GM23338 (cell line): Measurements from ENCODE around the gene ARHGAP4. TPM values are rescaled to one million over a fixed set of nuclear protein-coding genes. Genes with fewer than 3 reads are reported as not detected.

Experiments
- ATAC-seq: fragments of 200-7000 bp; cut with Tn5 transposase; 3 replicates; pipeline ENCODE4 v1.9.1; 2020
- DNase-seq: peaks from one replicate; pipeline ENCODE4 v3.0.0-alpha.2; 2015; ENCODE audit warnings: low spot score
- H2AFZ ChIP-seq: fragments of 200-600 bp; sonication (generic); 2 replicates; pipeline ENCODE4 v1.8.0; 2016; ENCODE audit warnings: antibody characterized with exemption, mild to moderate bottlenecking, moderate library complexity
- H3F3A ChIP-seq: fragments of 200-600 bp; sonication (generic); replicated peaks from 2 replicates; pipeline ENCODE4 v1.8.0; 2017; ENCODE audit warnings: antibody characterized with exemption, mixed run types, low read depth
- H3K27ac ChIP-seq: fragments of 200-600 bp; sonication (generic); 2 replicates; pipeline ENCODE4 v1.6.1; 2016; ENCODE audit warnings: low read depth
- H3K27me3 ChIP-seq: fragments of 200-600 bp; sonication (generic); 2 replicates; pipeline ENCODE4 v1.8.0; 2016; ENCODE audit warnings: mild to moderate bottlenecking, mixed run types, moderate library complexity; ENCODE audit not compliant: insufficient read depth
- H3K36me3 ChIP-seq: fragments of 200-600 bp; sonication (generic); 2 replicates; pipeline ENCODE4 v1.8.0; 2016; ENCODE audit warnings: mild to moderate bottlenecking; ENCODE audit not compliant: insufficient read depth
- H3K4me1 ChIP-seq: fragments of 200-600 bp; sonication (generic); 2 replicates; pipeline ENCODE4 v1.8.0; 2016; ENCODE audit warnings: mild to moderate bottlenecking, moderate library complexity; ENCODE audit not compliant: insufficient read depth
- H3K4me2 ChIP-seq: fragments of 200-600 bp; sonication (generic); 2 replicates; pipeline ENCODE4 v1.7.1; 2017; ENCODE audit warnings: mixed run types
- H3K4me3 ChIP-seq: fragments of 200-600 bp; sonication (generic); 2 replicates; pipeline ENCODE4 v1.6.1; 2016; ENCODE audit warnings: mixed run types
- H3K79me2 ChIP-seq: fragments of 200-600 bp; sonication (generic); replicated peaks from 2 replicates; pipeline ENCODE4 v1.8.0; 2017; ENCODE audit warnings: mild to moderate bottlenecking; ENCODE audit not compliant: insufficient read depth
- H3K9me2 ChIP-seq: fragments of 200-600 bp; sonication (generic); 2 replicates; pipeline ENCODE4 v1.8.0; 2017; ENCODE audit not compliant: insufficient read depth
- H4K20me1 ChIP-seq: fragments of 200-600 bp; sonication (generic); replicated peaks from 2 replicates; pipeline ENCODE4 v1.8.0; 2017; ENCODE audit warnings: mild to moderate bottlenecking; ENCODE audit not compliant: insufficient read depth
- H3K27ac Mint-ChIP-seq: 2 replicates; pipeline ENCODE4 v1.8.0; 2020; ENCODE audit warnings: inconsistent platforms, mild to moderate bottlenecking, moderate library complexity, mixed read lengths
- H3K27me3 Mint-ChIP-seq: 3 replicates; pipeline ENCODE4 v1.8.0; 2022; ENCODE audit warnings: low read depth, mild to moderate bottlenecking, moderate library complexity, mixed read lengths, inconsistent platforms; ENCODE audit not compliant: insufficient read depth, poor library complexity
- H3K36me3 Mint-ChIP-seq: 3 replicates; pipeline ENCODE4 v1.8.0; 2021; ENCODE audit warnings: low read depth, mild to moderate bottlenecking, inconsistent platforms, moderate library complexity, mixed read lengths
- H3K4me1 Mint-ChIP-seq: 3 replicates; pipeline ENCODE4 v1.8.0; 2020; ENCODE audit warnings: mild to moderate bottlenecking, inconsistent platforms, mixed read lengths
- H3K4me3 Mint-ChIP-seq: 3 replicates; pipeline ENCODE4 v1.8.0; 2021; ENCODE audit warnings: moderate library complexity, mild to moderate bottlenecking, inconsistent platforms, mixed read lengths
- H3K9me3 Mint-ChIP-seq: 3 replicates; pipeline ENCODE4 v1.8.0; 2020; ENCODE audit warnings: moderate library complexity, mild to moderate bottlenecking, inconsistent platforms, mixed read lengths
- CREB1 ChIP-seq: fragments of 250-450 bp; sonication (Bioruptor Pico); IDR thresholded peaks from 2 replicates; pipeline ENCODE4 v1.5.0; 2020; ENCODE audit warnings: low read depth, mild to moderate bottlenecking, moderate library complexity
- EZH2 ChIP-seq: fragments of 200-600 bp; sonication (generic); IDR thresholded peaks from one replicate; pipeline ENCODE4 v1.8.0; 2017; ENCODE audit warnings: antibody characterized with exemption, mild to moderate bottlenecking, low read depth; ENCODE audit not compliant: unreplicated experiment
- EZH2phosphoT487 ChIP-seq: fragments of 200-600 bp; sonication (generic); IDR thresholded peaks from one replicate; pipeline ENCODE4 v1.8.1; 2018; ENCODE audit warnings: antibody characterized with exemption; ENCODE audit not compliant: unreplicated experiment
- POLR2AphosphoS5 ChIP-seq: IDR thresholded peaks from 2 replicates; pipeline ENCODE4 v1.6.1; 2016; ENCODE audit warnings: antibody characterized with exemption, low read depth
- STAT1 ChIP-seq: IDR thresholded peaks from one replicate; pipeline ENCODE4 v1.6.1; 2016; ENCODE audit warnings: antibody characterized with exemption; ENCODE audit not compliant: unreplicated experiment
- ZNF114 ChIP-seq: fragments of 250-450 bp; sonication (Bioruptor Pico); IDR thresholded peaks from 2 replicates; pipeline ENCODE4 v1.5.0; 2020; ENCODE audit warnings: mild to moderate bottlenecking, moderate library complexity
- ZNF331 ChIP-seq: fragments of 250-450 bp; sonication (Bioruptor Pico); IDR thresholded peaks from 2 replicates; pipeline ENCODE4 v1.5.0; 2020; ENCODE audit warnings: low read depth, mild to moderate bottlenecking, moderate library complexity
- polyA plus RNA-seq: library from polyadenylated mRNA; unstranded; fragments of >200 nt; fragmentation: Nextera tagmentation; extraction: Ambion mirVana; gene quantifications from 2 replicates; pipeline ENCODE4 v1.2.1, GENCODE V29; 2016
- total RNA-seq: library from RNA; depleted of rRNA; stranded (reverse); fragments of >200 nt; shearing (Covaris generic); gene quantifications from 2 replicates; pipeline ENCODE4 v1.2.3, GENCODE V29; 2014
- TF ChIP-seq, protein P1 (sequence below): IDR thresholded peaks from one replicate; pipeline ENCODE4 v1.6.1; 2018; ENCODE audit warnings: antibody characterized with exemption; ENCODE audit not compliant: unreplicated experiment
- TF ChIP-seq, protein P2 (sequence below): IDR thresholded peaks from 2 replicates; pipeline ENCODE4 v1.6.1; 2016; ENCODE audit warnings: antibody characterized with exemption
- TF ChIP-seq, protein P3 (sequence below): fragments of 250-450 bp; sonication (Bioruptor Pico); IDR thresholded peaks from 2 replicates; pipeline ENCODE4 v1.5.0; 2020; ENCODE audit warnings: mild to moderate bottlenecking, moderate library complexity
- TF ChIP-seq, protein P4 (sequence below), 2 experiments: fragments of 200-600 bp in 1 of 2; sonication (generic) in 1 of 2; conservative IDR thresholded peaks; 2 replicates each; pipeline versions ENCODE4 v1.5.1 to v1.6.1; 2016 to 2017; ENCODE audit warnings: antibody characterized with exemption in 2 of 2, low read depth in 2 of 2, mild to moderate bottlenecking in 2 of 2, moderate library complexity in 1 of 2

ARHGAP4 gene
- total and polyA plus RNA-seq, 2 experiments from 2014 or later = 21.5 to 59.5 TPM

DNA sequence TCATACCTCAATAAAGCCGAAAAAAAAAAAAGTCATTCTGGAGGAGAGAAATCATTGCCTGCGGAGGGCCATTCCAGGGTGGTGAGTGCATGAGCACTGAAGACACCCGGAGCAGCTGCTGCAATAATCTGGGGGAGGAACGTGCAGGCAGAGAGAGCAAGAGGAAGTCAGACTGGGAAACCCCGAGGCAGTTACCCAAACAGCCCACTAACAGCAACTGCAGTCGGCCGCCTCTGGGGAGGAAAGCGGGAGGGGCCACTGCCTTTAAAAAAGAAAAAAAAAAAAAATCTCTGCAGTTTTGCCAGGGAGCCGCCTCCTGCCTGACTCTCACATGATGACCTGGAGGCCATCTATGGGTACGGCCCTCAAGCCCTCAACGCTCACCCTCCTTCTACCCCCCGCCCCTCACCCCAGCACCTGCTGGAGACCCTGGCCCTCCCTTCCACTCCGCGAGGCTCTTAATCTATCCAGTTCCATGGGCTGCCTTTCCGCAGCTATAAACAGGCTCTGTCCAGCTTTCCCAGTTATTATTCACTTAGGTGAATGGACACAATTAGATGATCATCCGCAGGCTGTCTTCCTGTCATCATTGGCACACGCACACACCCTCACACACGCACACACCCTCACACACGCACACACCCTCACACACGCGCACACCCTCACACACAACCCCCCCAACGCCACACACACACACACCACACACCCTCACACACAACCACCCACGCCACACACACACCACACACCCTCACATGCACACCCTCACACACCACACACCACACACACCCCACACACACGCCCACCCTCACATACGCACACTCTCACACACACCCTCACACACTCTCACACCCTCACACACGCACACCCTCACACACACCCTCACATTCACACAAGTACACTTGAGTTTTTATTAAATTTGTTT is 25.0 kb downstream of the ARHGAP4 start:
- no peaks in the 10 kb centered on the region for H3K36me3 Mint-ChIP-seq
- Histone ChIP-seq H3K79me2 (no peaks in the 10 kb centered on the region), H3K4me1 (peaks cover 5% of the 10 kb centered on the region; the same call in 1 of the 2 replicates), H3K4me2 (no peak overlapping the region), H2AFZ (no peak overlapping the region), H3F3A (no peaks in the 10 kb centered on the region), H3K36me3 (no peaks in the 10 kb centered on the region), H3K27ac (no peak overlapping the region), H3K4me3 (no peak overlapping the region), H3K9me2 (no peaks in the 10 kb centered on the region), H4K20me1 (no peaks in the 10 kb centered on the region), H3K27me3 (no peaks in the 10 kb centered on the region)
- ATAC-seq (peak; percentile 44), DNase-seq (peak; percentile 57)
- no peaks in the 10 kb centered on the region; the same call in 2 of the 3 replicates for H3K9me3 Mint-ChIP-seq
- peak overlapping the region; percentile 72 for H3K27ac Mint-ChIP-seq
- TF ChIP-seq, protein P1, sequence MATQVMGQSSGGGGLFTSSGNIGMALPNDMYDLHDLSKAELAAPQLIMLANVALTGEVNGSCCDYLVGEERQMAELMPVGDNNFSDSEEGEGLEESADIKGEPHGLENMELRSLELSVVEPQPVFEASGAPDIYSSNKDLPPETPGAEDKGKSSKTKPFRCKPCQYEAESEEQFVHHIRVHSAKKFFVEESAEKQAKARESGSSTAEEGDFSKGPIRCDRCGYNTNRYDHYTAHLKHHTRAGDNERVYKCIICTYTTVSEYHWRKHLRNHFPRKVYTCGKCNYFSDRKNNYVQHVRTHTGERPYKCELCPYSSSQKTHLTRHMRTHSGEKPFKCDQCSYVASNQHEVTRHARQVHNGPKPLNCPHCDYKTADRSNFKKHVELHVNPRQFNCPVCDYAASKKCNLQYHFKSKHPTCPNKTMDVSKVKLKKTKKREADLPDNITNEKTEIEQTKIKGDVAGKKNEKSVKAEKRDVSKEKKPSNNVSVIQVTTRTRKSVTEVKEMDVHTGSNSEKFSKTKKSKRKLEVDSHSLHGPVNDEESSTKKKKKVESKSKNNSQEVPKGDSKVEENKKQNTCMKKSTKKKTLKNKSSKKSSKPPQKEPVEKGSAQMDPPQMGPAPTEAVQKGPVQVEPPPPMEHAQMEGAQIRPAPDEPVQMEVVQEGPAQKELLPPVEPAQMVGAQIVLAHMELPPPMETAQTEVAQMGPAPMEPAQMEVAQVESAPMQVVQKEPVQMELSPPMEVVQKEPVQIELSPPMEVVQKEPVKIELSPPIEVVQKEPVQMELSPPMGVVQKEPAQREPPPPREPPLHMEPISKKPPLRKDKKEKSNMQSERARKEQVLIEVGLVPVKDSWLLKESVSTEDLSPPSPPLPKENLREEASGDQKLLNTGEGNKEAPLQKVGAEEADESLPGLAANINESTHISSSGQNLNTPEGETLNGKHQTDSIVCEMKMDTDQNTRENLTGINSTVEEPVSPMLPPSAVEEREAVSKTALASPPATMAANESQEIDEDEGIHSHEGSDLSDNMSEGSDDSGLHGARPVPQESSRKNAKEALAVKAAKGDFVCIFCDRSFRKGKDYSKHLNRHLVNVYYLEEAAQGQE = no peak
- TF ChIP-seq, protein P2, sequence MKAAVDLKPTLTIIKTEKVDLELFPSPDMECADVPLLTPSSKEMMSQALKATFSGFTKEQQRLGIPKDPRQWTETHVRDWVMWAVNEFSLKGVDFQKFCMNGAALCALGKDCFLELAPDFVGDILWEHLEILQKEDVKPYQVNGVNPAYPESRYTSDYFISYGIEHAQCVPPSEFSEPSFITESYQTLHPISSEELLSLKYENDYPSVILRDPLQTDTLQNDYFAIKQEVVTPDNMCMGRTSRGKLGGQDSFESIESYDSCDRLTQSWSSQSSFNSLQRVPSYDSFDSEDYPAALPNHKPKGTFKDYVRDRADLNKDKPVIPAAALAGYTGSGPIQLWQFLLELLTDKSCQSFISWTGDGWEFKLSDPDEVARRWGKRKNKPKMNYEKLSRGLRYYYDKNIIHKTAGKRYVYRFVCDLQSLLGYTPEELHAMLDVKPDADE = no peak
- TF ChIP-seq CREB1 (CRISPR knock-in tag) (no peak), POLR2AphosphoS5 (no peak), ZNF331 (no peak), STAT1 (no peak), EZH2 (no peak), EZH2phosphoT487 (no peak), ZNF114 (CRISPR knock-in tag) (no peak)
- TF ChIP-seq, protein P3, sequence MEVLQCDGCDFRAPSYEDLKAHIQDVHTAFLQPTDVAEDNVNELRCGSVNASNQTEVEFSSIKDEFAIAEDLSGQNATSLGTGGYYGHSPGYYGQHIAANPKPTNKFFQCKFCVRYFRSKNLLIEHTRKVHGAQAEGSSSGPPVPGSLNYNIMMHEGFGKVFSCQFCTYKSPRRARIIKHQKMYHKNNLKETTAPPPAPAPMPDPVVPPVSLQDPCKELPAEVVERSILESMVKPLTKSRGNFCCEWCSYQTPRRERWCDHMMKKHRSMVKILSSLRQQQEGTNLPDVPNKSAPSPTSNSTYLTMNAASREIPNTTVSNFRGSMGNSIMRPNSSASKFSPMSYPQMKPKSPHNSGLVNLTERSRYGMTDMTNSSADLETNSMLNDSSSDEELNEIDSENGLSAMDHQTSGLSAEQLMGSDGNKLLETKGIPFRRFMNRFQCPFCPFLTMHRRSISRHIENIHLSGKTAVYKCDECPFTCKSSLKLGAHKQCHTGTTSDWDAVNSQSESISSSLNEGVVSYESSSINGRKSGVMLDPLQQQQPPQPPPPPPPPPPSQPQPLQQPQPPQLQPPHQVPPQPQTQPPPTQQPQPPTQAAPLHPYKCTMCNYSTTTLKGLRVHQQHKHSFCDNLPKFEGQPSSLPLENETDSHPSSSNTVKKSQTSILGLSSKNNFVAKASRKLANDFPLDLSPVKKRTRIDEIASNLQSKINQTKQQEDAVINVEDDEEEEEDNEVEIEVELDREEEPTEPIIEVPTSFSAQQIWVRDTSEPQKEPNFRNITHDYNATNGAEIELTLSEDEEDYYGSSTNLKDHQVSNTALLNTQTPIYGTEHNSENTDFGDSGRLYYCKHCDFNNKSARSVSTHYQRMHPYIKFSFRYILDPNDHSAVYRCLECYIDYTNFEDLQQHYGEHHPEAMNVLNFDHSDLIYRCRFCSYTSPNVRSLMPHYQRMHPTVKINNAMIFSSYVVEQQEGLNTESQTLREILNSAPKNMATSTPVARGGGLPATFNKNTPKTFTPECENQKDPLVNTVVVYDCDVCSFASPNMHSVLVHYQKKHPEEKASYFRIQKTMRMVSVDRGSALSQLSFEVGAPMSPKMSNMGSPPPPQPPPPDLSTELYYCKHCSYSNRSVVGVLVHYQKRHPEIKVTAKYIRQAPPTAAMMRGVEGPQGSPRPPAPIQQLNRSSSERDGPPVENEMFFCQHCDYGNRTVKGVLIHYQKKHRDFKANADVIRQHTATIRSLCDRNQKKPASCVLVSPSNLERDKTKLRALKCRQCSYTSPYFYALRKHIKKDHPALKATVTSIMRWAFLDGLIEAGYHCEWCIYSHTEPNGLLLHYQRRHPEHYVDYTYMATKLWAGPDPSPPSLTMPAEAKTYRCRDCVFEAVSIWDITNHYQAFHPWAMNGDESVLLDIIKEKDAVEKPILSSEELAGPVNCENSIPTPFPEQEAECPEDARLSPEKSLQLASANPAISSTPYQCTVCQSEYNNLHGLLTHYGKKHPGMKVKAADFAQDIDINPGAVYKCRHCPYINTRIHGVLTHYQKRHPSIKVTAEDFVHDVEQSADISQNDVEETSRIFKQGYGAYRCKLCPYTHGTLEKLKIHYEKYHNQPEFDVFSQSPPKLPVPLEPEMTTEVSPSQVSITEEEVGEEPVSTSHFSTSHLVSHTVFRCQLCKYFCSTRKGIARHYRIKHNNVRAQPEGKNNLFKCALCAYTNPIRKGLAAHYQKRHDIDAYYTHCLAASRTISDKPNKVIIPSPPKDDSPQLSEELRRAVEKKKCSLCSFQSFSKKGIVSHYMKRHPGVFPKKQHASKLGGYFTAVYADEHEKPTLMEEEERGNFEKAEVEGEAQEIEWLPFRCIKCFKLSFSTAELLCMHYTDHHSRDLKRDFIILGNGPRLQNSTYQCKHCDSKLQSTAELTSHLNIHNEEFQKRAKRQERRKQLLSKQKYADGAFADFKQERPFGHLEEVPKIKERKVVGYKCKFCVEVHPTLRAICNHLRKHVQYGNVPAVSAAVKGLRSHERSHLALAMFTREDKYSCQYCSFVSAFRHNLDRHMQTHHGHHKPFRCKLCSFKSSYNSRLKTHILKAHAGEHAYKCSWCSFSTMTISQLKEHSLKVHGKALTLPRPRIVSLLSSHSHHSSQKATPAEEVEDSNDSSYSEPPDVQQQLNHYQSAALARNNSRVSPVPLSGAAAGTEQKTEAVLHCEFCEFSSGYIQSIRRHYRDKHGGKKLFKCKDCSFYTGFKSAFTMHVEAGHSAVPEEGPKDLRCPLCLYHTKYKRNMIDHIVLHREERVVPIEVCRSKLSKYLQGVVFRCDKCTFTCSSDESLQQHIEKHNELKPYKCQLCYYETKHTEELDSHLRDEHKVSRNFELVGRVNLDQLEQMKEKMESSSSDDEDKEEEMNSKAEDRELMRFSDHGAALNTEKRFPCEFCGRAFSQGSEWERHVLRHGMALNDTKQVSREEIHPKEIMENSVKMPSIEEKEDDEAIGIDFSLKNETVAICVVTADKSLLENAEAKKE (CRISPR knock-in tag) = no peak
- TF ChIP-seq, protein P4, sequence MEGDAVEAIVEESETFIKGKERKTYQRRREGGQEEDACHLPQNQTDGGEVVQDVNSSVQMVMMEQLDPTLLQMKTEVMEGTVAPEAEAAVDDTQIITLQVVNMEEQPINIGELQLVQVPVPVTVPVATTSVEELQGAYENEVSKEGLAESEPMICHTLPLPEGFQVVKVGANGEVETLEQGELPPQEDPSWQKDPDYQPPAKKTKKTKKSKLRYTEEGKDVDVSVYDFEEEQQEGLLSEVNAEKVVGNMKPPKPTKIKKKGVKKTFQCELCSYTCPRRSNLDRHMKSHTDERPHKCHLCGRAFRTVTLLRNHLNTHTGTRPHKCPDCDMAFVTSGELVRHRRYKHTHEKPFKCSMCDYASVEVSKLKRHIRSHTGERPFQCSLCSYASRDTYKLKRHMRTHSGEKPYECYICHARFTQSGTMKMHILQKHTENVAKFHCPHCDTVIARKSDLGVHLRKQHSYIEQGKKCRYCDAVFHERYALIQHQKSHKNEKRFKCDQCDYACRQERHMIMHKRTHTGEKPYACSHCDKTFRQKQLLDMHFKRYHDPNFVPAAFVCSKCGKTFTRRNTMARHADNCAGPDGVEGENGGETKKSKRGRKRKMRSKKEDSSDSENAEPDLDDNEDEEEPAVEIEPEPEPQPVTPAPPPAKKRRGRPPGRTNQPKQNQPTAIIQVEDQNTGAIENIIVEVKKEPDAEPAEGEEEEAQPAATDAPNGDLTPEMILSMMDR (conservative IDR thresholded peaks at IDR 0.05; ENCODE audit: low read depth in 2 of 2) = no peak
- H3K4me3 Mint-ChIP-seq = peak overlapping the region; percentile 33; the same call in 2 of the 3 replicates
- H3K27me3 Mint-ChIP-seq = peaks cover 15% of the 10 kb centered on the region
- peaks cover 26% of the 10 kb centered on the region for H3K4me1 Mint-ChIP-seq
